IPS-11a (cell line): Measurements from ENCODE around the gene XPR1.

ENCODE experiments used
- H3K4me3 ChIP-seq: one replicate; pipeline ENCODE4 v1.5.1; 2013; ENCODE audit warnings: low read depth, low read length, control low read depth

XPR1 gene

GRCh38 chr1:180927348-180927747, 295.5 kb downstream of the XPR1 start:
- no peak overlapping the region for H3K4me3 ChIP-seq

- no peak overlapping the region for H3K4me3 ChIP-seq
Measured at GRCh38 chr1:180927841-180928240, 296.0 kb downstream of the XPR1 start.

DNA sequence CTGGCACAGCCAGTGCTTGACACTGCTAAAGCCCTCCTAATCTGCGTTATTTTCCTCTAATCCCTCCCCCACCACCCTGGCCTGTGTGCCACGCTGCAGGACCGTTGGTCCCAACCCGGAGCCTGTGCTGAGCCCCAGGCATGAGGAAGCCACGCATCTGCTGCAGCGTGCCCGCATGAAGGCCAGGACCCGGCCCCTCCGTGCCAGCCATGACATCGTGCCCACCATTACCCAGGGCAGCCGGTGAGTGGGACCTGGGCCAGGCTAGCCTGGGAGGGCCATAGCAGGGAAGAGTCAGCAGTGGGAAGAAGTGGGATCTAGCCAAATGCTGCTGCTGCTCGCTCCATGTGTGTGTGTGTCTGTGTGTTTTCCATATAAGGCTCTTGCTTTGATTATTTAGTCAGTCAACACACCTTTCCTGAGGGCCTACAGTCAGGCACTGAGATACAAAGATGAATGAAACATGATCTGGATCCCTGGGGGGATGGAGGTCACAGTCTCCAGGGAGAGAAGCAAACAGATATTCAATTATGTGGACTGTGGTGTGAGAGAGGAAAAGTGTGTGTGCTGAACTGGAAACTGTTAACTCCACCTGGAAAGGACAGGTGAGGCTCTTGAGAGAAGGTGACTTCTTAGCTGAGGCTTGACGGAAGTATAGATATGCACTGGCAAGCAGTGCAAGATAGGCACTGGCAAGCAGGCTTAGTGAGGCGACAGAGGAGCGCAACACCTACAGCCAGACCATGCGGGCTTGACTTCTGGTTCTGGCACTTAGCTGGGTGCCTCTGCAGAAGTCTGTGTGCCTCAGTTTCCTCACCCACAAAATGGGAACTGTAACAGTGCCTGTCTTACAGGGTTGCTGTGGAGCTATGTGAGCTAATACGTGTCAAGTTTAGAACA, 296.8 kb downstream of the XPR1 start:
- H3K4me3 ChIP-seq: no peak overlapping the region

DNA sequence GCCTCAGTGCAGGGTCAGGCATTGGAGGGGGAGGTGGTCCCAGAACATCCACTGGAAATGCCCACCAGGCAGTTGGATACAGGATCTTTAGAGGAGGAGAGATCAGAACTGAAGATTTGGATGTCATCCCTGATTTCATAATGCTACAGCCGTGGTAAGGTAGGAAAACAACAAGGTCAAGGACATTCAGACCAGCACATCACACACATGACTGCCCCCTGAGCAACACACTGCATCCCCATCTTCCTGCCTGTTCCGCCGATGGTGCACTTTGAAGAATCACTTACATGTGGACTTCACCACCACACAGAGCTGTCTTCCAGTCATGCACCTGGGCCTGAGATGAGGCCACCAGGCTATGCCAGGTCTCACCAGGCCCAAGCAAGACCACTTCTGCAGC, 297.6 kb downstream of the XPR1 start:
- H3K4me3 ChIP-seq: no peak overlapping the region

DNA sequence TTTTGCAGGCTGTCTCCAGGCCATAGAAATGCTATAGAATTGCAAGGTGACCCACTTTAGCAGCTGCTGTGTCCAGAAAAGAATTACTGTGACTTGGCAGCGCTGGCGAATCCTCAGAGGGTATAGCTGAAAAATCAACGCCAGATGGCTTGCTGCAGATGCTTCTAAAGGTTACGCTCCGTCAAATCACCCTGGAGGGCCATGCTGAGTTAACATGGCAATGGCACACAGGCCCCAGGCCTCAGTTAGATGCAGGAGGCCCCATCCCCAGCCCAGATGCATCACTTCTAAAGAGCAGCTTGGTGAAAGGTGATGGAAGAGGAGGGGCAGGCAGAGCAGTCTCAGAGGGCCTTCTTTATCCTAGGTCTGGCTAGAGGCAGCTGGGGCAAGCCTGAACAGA, 298.9 kb downstream of the XPR1 start:
- H3K4me3 ChIP-seq: no peak overlapping the region

- no peak overlapping the region for H3K4me3 ChIP-seq
Measured at GRCh38 chr1:180931529-180931928, 299.7 kb downstream of the XPR1 start.

GRCh38 chr1:180932378-180932777, 300.6 kb downstream of the XPR1 start:
- H3K4me3 ChIP-seq: no peak overlapping the region

- no peak overlapping the region for H3K4me3 ChIP-seq
Measured at GRCh38 chr1:180933141-180933540, 301.3 kb downstream of the XPR1 start.

DNA sequence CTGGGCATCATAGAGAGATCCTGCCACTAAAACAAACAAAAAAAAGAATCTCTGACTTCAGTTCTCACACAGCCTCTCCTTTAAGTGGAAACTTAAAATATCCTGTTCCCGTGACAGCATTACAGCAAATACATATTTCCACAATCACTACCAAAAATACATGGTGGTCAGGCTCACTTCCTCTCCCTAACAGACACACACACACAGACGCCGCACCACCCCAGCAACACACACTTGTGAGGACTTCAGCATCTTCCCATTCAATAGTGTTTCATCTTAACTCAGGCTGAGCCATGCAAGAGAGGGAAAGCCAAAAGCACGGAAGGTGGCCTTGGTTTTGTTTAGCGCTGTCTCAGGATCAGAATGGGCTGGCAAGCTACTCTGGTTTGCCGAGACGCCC, 302.7 kb downstream of the XPR1 start:
- H3K4me3 ChIP-seq: no peak overlapping the region

DNA sequence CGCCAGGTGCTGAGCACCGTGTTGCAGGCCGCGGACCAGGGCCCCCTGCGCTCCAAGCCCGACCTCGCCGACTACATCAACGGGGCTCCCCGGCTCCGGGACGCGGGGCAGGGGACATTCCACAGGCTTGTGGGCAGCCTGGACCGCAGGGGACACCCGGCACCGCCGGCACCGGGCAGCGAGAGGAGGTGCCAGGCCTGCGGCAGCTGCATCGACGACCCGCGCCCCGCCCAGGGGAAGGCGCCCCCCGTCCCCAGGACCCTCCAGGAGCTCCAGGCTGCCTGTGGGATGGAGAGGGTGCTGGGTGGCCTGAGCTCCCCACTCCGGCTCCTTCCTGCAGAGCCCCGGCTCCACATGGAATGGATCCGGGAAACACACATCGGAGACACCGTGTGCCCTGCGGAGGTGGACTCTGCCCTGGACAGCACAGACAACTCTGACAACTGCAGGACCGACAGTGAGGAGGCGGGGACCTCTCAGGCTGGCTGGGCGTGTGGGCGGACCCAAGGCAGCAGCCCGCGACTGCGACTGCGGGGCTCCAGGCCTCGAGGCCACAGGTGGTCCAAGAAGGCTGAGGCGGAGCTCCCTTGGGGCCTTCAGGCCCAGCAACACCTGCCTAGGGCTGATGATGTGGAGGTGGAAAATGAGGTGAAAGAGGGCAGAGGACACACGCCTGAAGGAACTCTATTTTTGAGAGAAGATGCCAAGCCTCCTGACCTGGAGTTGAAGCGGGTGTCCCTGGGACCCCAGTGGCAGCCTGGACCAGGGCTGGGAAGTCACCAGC, 303.7 kb downstream of the XPR1 start:
- no peak overlapping the region for H3K4me3 ChIP-seq

- H3K4me3 ChIP-seq: no peak overlapping the region
Measured at GRCh38 chr1:180936110-180937011, 304.5 kb downstream of the XPR1 start.

DNA sequence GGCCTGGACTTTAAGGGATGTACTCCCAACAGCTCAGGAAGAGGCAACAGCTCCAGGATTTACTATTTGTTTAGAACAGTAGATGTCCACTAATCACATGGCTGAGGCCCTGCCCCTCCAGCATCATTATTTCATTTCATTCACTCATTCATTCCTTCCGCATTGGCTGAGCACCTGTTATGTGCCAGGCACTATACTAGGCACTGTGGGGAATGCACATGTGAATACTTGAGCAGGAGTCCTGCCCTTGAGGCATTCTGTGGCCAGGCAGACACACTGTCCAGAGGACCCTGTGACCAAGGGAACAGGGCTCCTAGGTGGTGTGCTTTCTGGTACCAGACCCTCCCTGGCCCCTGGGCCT, 305.2 kb downstream of the XPR1 start:
- H3K4me3 ChIP-seq: no peak overlapping the region

DNA sequence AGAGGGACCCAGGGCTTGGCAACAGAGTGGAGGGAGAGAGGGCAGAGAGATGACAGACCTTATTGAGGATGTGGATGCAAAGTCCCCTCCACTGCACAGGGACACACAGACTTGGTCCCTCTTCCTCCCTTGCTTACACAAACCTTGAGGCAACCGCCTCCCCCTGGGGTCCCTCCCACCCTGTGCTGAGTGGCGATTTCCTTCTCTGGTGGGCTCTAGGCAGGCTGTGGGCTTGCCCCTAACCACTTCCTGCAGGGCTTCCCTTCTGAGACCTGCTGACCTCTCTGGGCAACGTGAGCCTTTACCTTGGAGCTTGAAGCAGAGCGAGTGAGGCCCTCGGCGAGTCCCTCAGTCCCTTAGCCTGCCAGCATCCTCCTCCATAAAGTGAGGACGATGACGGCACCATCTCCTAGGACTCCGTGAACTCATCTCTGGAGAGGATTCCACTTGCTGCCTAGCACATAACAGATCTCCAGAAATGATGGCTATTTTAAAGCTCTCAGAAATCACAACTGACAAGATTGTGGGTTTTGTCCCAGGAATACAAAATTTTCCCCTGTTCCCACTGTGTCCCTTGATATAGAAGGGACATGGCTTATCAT, 305.9 kb downstream of the XPR1 start:
- no peak overlapping the region for H3K4me3 ChIP-seq

- H3K4me3 ChIP-seq: no peak overlapping the region
Measured at GRCh38 chr1:180939073-180939710, 307.4 kb downstream of the XPR1 start.

GRCh38 chr1:180939711-180940103, 307.9 kb downstream of the XPR1 start:
- H3K4me3 ChIP-seq: no peak overlapping the region
